Stomach (tissue), 4 donors: Measurements from ENCODE around the gene PDLIM5.

Experiments used
- CTCF ChIP-seq, 7 experiments: fragments of 450-650 bp in 4 of 7; fragments of 200-600 bp in 3 of 7; sonication (generic) in 3 of 7; IDR thresholded peaks; one replicate each; pipeline ENCODE4 v1.5.1; 2016 to 2019; ENCODE audit warnings: antibody characterized with exemption in 7 of 7, control low read depth in 2 of 7, mild to moderate bottlenecking in 1 of 7
- EP300 ChIP-seq: sonication (generic); formaldehyde crosslinking; IDR thresholded peaks from one replicate; pipeline ENCODE4 v1.6.1; 2017; ENCODE audit warnings: antibody characterized with exemption
- POLR2A ChIP-seq, 4 donors: fragments of 450-650 bp; IDR thresholded peaks; one replicate each; pipeline ENCODE4 v1.6.1; 2016; ENCODE audit warnings: antibody characterized with exemption in 4 of 4, control low read depth in 2 of 4, mild to moderate bottlenecking in 1 of 4, moderate library complexity in 1 of 4

- TF ChIP-seq CTCF (IDR thresholded peaks at IDR 0.05) (no peak), POLR2A (IDR thresholded peaks at IDR 0.05) (no peak), EP300 (no peak)
Measured at GRCh38 chr4:94650134-94650495, 198.4 kb downstream of the PDLIM5 start.
